ENCODE measurements around the gene SYNPR. TPM values are rescaled to one million over a fixed set of nuclear protein-coding genes. Genes with fewer than 3 reads are reported as not detected.

The SYNPR gene
- total RNA-seq, 3 donors from 2014 or later: not detected

DNA sequence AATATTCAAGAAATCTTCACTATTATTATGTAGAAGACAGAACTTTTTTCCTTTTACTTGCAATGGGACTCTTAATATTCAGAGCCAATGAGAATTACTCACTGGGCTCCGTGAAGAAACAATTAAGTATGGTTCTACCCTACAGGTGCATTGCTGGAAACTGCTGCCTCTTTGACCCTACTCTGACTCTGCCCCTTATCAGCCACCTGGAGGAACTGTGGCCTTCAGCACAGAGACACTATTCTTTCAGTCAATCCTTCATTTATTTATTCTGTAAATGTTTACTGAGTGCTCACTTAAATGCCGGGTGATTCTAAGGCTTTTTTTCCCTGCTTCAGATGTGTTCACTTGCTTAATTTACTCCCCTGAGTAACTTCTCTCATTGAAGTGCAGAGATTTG is 163.2 kb downstream of the SYNPR start:
- H3K4me3 Mint-ChIP-seq: no peak overlapping the region
- no peaks in the 10 kb centered on the region for H3K4me1 Mint-ChIP-seq (ENCODE audit: low read depth)
- no peaks in the 10 kb centered on the region for H3K9me3 Mint-ChIP-seq
- H3K27me3 Mint-ChIP-seq (ENCODE audit: low read depth): peaks cover 2% of the 10 kb centered on the region
- no peaks in the 10 kb centered on the region for H3K36me3 Mint-ChIP-seq (ENCODE audit: insufficient read depth)
- ATAC-seq (no peak), DNase-seq (no peak)

DNA sequence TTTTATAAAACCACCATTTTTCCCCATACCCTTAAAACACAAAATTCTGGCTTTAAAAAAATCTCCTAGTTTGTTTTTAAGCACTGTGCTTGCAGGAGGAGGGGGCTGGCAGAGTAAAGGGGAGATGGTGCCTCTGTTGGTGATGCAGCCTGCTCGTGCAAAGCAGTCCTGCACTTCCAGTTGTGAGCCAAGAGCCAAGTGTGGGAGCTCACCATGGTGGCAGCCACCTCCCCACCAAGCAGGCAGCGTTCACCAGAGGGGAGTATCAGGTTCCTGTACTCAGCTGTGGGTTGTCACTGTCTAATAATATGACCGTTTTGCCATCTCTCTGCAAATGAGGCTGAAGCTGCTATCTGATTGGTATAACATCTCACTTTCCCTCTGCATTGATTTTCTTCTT is 164.8 kb downstream of the SYNPR start:
- DNase-seq: no peak
- Mint-ChIP-seq H3K4me1 (ENCODE audit: low read depth) (no peaks in the 10 kb centered on the region), H3K9me3 (no peaks in the 10 kb centered on the region), H3K27me3 (ENCODE audit: low read depth) (peaks cover 2% of the 10 kb centered on the region), H3K4me3 (no peak overlapping the region), H3K36me3 (ENCODE audit: insufficient read depth) (no peaks in the 10 kb centered on the region)
- no peak for ATAC-seq

DNA sequence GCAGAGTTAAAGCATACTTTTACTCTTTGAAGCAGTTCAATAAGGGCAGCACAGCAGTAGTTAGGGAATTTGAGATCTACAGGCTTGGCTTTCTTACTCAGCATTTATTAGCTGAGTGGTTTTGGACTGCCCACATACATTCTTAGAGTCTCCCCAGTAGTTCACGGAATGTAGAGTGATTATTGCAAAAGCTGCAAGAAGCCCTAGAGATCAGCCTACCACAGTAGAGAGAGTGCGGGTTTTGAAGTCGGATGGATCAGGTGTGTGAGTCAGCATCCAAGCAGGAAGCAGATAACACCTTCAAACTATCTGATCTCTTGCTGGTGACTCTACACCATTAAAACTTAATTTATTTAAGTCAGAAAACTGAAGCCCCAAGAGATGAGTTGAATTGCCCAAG is 171.9 kb downstream of the SYNPR start:
- Mint-ChIP-seq H3K4me3 (no peak overlapping the region), H3K27me3 (ENCODE audit: low read depth) (peaks cover 2% of the 10 kb centered on the region), H3K4me1 (ENCODE audit: low read depth) (no peaks in the 10 kb centered on the region), H3K36me3 (ENCODE audit: insufficient read depth) (no peaks in the 10 kb centered on the region), H3K9me3 (no peaks in the 10 kb centered on the region)
- ATAC-seq: no peak
- DNase-seq: no peak

DNA sequence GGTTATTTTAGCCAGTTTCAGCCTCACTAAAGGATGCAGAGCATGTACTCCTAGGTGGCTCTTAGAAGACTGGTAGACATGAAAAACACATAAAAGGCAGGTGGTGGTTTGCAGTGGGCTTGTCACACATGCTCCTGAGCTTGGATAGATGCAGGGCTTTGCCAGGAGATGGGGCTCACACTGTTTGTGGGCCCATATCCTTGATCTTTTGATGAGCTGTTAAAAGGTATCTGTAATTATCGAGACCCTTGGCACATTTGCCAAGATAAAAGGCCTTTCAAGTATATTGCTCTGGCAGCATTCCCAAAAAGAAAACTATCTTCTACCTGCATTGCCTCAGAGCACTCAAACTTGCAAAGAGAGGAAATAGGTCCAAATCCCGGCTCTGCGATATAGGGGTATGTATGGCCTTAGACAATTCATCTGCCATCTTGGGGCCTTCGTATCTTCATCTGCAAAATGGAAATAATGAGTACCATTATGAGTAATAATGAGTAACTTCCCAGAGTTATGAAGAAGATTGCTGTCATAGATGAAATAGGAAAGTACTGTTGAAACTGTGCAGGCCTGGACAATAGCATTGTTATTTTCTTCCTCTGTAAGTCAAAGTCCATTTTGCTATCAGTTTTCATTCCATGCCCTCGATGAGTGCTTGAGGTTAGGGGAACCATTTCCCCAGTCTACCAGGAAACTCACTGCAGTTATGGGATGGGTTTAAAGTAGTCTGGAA is 172.7 kb downstream of the SYNPR start:
- Mint-ChIP-seq H3K36me3 (ENCODE audit: insufficient read depth) (no peaks in the 10 kb centered on the region), H3K27me3 (ENCODE audit: low read depth) (peaks cover 2% of the 10 kb centered on the region), H3K9me3 (no peaks in the 10 kb centered on the region), H3K4me3 (no peak overlapping the region), H3K4me1 (ENCODE audit: low read depth) (no peaks in the 10 kb centered on the region)
- ATAC-seq (no peak), DNase-seq (no peak)

- ATAC-seq (no peak), DNase-seq (no peak)
- Mint-ChIP-seq H3K27me3 (ENCODE audit: low read depth) (no peaks in the 10 kb centered on the region), H3K9me3 (no peaks in the 10 kb centered on the region), H3K36me3 (ENCODE audit: insufficient read depth) (no peaks in the 10 kb centered on the region), H3K4me3 (no peak overlapping the region), H3K4me1 (ENCODE audit: low read depth) (no peaks in the 10 kb centered on the region)
These were observed 178.8 kb downstream of the SYNPR start for GRCh38 chr3:63456901-63457300.

GRCh38 chr3:63458405-63458804 is 180.3 kb downstream of the SYNPR start:
- H3K4me1 Mint-ChIP-seq (ENCODE audit: low read depth): no peaks in the 10 kb centered on the region
- no peak overlapping the region for H3K4me3 Mint-ChIP-seq
- no peaks in the 10 kb centered on the region for H3K36me3 Mint-ChIP-seq (ENCODE audit: insufficient read depth)
- no peaks in the 10 kb centered on the region for H3K9me3 Mint-ChIP-seq
- no peaks in the 10 kb centered on the region for H3K27me3 Mint-ChIP-seq (ENCODE audit: low read depth)
- no peak for ATAC-seq
- DNase-seq: no peak

DNA sequence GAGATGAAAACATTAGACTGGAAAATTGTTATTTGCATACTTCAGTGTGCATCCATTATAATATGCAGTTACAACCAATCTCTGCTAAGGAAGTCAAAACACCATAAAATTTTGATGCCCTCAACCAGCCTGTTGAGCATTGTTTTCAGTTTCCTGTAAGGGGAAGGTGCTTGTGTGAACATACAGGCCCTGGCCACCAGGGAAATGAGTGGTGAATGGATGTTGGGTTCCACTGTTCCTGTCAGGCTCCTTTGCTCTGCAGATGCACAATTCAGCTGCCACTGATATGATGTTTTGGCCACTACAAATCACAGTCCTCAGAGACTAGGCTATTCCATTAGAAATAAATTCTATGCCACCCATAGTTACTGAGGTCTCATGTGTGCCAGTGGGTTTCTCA is 184.6 kb downstream of the SYNPR start:
- no peaks in the 10 kb centered on the region for H3K4me1 Mint-ChIP-seq (ENCODE audit: low read depth)
- H3K9me3 Mint-ChIP-seq: no peaks in the 10 kb centered on the region
- DNase-seq (no peak), ATAC-seq (no peak)
- H3K27me3 Mint-ChIP-seq (ENCODE audit: low read depth): no peaks in the 10 kb centered on the region
- no peak overlapping the region for H3K4me3 Mint-ChIP-seq
- no peaks in the 10 kb centered on the region for H3K36me3 Mint-ChIP-seq (ENCODE audit: insufficient read depth)

- no peak for DNase-seq
- Mint-ChIP-seq H3K27me3 (ENCODE audit: low read depth) (no peaks in the 10 kb centered on the region), H3K9me3 (no peaks in the 10 kb centered on the region), H3K4me3 (no peak overlapping the region), H3K36me3 (ENCODE audit: insufficient read depth) (no peaks in the 10 kb centered on the region), H3K4me1 (ENCODE audit: low read depth) (no peaks in the 10 kb centered on the region)
- no peak for ATAC-seq
These were observed 189.3 kb downstream of the SYNPR start for GRCh38 chr3:63467392-63467791.

DNA sequence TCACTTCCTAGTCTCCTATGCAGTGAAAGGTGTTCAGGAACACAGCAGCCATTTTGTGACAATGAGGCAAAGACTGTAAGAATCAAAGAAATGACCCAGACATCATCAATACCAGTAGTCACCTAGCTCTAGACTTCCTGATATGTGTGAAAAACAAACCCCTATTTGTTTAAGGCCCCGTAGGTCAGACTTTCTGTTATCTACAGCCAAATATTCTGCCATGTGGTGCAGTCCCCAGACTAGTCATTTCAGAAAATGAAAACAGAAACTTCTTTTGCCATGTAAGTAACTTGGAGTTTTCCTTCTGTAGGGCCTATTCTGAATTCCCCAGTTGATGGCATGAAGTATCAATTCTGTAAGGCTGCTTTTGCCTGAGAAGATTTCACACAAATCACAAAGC is 192.6 kb downstream of the SYNPR start:
- H3K4me1 Mint-ChIP-seq (ENCODE audit: low read depth): no peaks in the 10 kb centered on the region
- H3K36me3 Mint-ChIP-seq (ENCODE audit: insufficient read depth): no peaks in the 10 kb centered on the region
- no peaks in the 10 kb centered on the region for H3K9me3 Mint-ChIP-seq
- H3K4me3 Mint-ChIP-seq: no peak overlapping the region
- H3K27me3 Mint-ChIP-seq (ENCODE audit: low read depth): no peaks in the 10 kb centered on the region
- DNase-seq: no peak
- ATAC-seq: no peak

- no peak for ATAC-seq
- no peak for DNase-seq
- Mint-ChIP-seq H3K27me3 (ENCODE audit: low read depth) (no peaks in the 10 kb centered on the region), H3K9me3 (peaks cover 4% of the 10 kb centered on the region), H3K4me1 (ENCODE audit: low read depth) (no peaks in the 10 kb centered on the region), H3K4me3 (no peak overlapping the region), H3K36me3 (ENCODE audit: insufficient read depth) (no peaks in the 10 kb centered on the region)
These were observed 193.7 kb downstream of the SYNPR start for GRCh38 chr3:63471781-63472180.

GRCh38 chr3:63473641-63474166 is 195.6 kb downstream of the SYNPR start:
- no peak overlapping the region for H3K4me3 Mint-ChIP-seq
- H3K27me3 Mint-ChIP-seq (ENCODE audit: low read depth): no peaks in the 10 kb centered on the region
- DNase-seq: no peak
- no peaks in the 10 kb centered on the region for H3K36me3 Mint-ChIP-seq (ENCODE audit: insufficient read depth)
- ATAC-seq: no peak
- H3K4me1 Mint-ChIP-seq (ENCODE audit: low read depth): no peaks in the 10 kb centered on the region
- H3K9me3 Mint-ChIP-seq: peaks cover 4% of the 10 kb centered on the region

GRCh38 chr3:63474828-63475518 is 196.9 kb downstream of the SYNPR start:
- no peaks in the 10 kb centered on the region for H3K27me3 Mint-ChIP-seq (ENCODE audit: low read depth)
- ATAC-seq: no peak
- H3K4me3 Mint-ChIP-seq: no peak overlapping the region
- peaks cover 4% of the 10 kb centered on the region for H3K9me3 Mint-ChIP-seq
- DNase-seq: no peak
- no peaks in the 10 kb centered on the region for H3K36me3 Mint-ChIP-seq (ENCODE audit: insufficient read depth)
- no peaks in the 10 kb centered on the region for H3K4me1 Mint-ChIP-seq (ENCODE audit: low read depth)

- Mint-ChIP-seq H3K4me3 (no peak overlapping the region), H3K4me1 (ENCODE audit: low read depth) (no peaks in the 10 kb centered on the region), H3K9me3 (peaks cover 4% of the 10 kb centered on the region), H3K27me3 (ENCODE audit: low read depth) (no peaks in the 10 kb centered on the region), H3K36me3 (ENCODE audit: insufficient read depth) (no peaks in the 10 kb centered on the region)
- ATAC-seq (no peak), DNase-seq (no peak)
These were observed 199.5 kb downstream of the SYNPR start for GRCh38 chr3:63477494-63478129.

- ATAC-seq (no peak), DNase-seq (no peak)
- Mint-ChIP-seq H3K36me3 (ENCODE audit: insufficient read depth) (no peaks in the 10 kb centered on the region), H3K4me3 (no peak overlapping the region), H3K27me3 (ENCODE audit: low read depth) (no peaks in the 10 kb centered on the region), H3K4me1 (ENCODE audit: low read depth) (no peaks in the 10 kb centered on the region), H3K9me3 (peaks cover 4% of the 10 kb centered on the region)
These were observed 201.0 kb downstream of the SYNPR start for GRCh38 chr3:63478990-63479660.

Measured in activated T-cell treated with anti-CD3 and anti-CD28 coated beads, Interleukin-2, amount 50 U/mL, for 4 hours (primary cell).